HepG2 (cell line): ENCODE results near the gene RARA. TPM values are rescaled to one million over a fixed set of nuclear protein-coding genes. Genes with fewer than 3 reads are reported as not detected.
A peak's percentile ranks its signal among the peaks of the same experiment; 100 is the strongest.

ENCODE experiments used
- ATAD3A ChIP-seq: sonication (generic); formaldehyde crosslinking; IDR thresholded peaks from 2 replicates; pipeline ENCODE4 v1.4.0; 2020; ENCODE audit warnings: missing genetic modification reagents
- ATF1 ChIP-seq: IDR thresholded peaks from 2 replicates; pipeline ENCODE4 v1.6.1; 2016; ENCODE audit warnings: mild to moderate bottlenecking, control low read depth
- CCAR2 ChIP-seq: fragments of 200-400 bp; formaldehyde crosslinking; optimal IDR thresholded peaks from 2 replicates; pipeline ENCODE3; 2018; ENCODE audit warnings: low read depth, mild to moderate bottlenecking, low read length, moderate library complexity
- CEBPG ChIP-seq: IDR thresholded peaks from 2 replicates; pipeline ENCODE4 v1.6.1; 2016
- NONO ChIP-seq, 2 experiments: fragments of 450-650 bp in 1 of 2; sonication (generic) in 1 of 2; formaldehyde crosslinking in 1 of 2; IDR thresholded peaks in 1 of 2; conservative IDR thresholded peaks in 1 of 2; 2 replicates each; pipeline versions ENCODE4 v1.6.1 to v1.8.0; 2017 to 2022; ENCODE audit warnings: mild to moderate bottlenecking in 1 of 2, missing genetic modification reagents in 1 of 2, moderate library complexity in 1 of 2
- PAWR ChIP-seq: sonication (generic); formaldehyde crosslinking; IDR thresholded peaks from 2 replicates; pipeline ENCODE4 v1.4.0; 2020; ENCODE audit warnings: missing genetic modification reagents, mild to moderate bottlenecking, borderline replicate concordance
- PHF5A ChIP-seq: IDR thresholded peaks from one replicate; pipeline ENCODE4 v1.6.1; 2018; ENCODE audit warnings: low read depth, missing genetic modification reagents; ENCODE audit not compliant: unreplicated experiment
- RARA ChIP-seq: IDR thresholded peaks from 2 replicates; pipeline ENCODE4 v1.6.1; 2016; ENCODE audit warnings: missing genetic modification reagents, missing compliant biosample characterization
- SRSF9 ChIP-seq: fragments of 200-400 bp; formaldehyde crosslinking; IDR thresholded peaks from 2 replicates; pipeline ENCODE4 v1.6.1; 2018; ENCODE audit warnings: borderline replicate concordance, mild to moderate bottlenecking, low read depth, low read length; ENCODE audit not compliant: insufficient read depth, poor library complexity, severe bottlenecking
- TARDBP ChIP-seq: sonication (generic); formaldehyde crosslinking; IDR thresholded peaks from 2 replicates; pipeline ENCODE4 v1.8.0; 2022; ENCODE audit warnings: mild to moderate bottlenecking, missing genetic modification reagents
- ZFP41 ChIP-seq: sonication (generic); formaldehyde crosslinking; IDR thresholded peaks from 2 replicates; pipeline ENCODE4 v1.4.0; 2020; ENCODE audit warnings: mild to moderate bottlenecking, missing genetic modification reagents, borderline replicate concordance
- ZNF124 ChIP-seq: sonication (generic); formaldehyde crosslinking; IDR thresholded peaks from 2 replicates; pipeline ENCODE4 v1.4.0; 2020; ENCODE audit warnings: missing genetic modification reagents
- polyA plus RNA-seq, 8 experiments: library from polyadenylated mRNA; depleted of rRNA in 3 of 8; stranded (reverse) in 7 of 8; unstranded in 1 of 8; fragments of >200 nt; fragmentation: Illumina TruSeq in 4 of 8; extraction: Trizol in 4 of 8; gene quantifications; 2 replicates each; pipeline versions ENCODE4 v1.2.1 to v1.2.3, GENCODE V29; 2011 to 2016; ENCODE audit warnings: low read depth in 4 of 8, missing spikeins in 1 of 8, mixed read lengths in 1 of 8; ENCODE audit not compliant: insufficient read depth in 1 of 8
- total RNA-seq, 5 experiments: library from RNA; depleted of rRNA; stranded (reverse); fragments of >200 nt; fragmentation: Illumina TruSeq; extraction: Trizol; gene quantifications; 2 replicates each; pipeline ENCODE4 v1.2.3, GENCODE V29; 2016; ENCODE audit warnings: low read depth in 1 of 5
- TF ChIP-seq, protein P1 (sequence below): sonication (generic); formaldehyde crosslinking; IDR thresholded peaks from 2 replicates; pipeline ENCODE4 v1.5.0; 2020; ENCODE audit warnings: missing genetic modification reagents
- TF ChIP-seq, protein P2 (sequence below): IDR thresholded peaks from 2 replicates; pipeline ENCODE4 v1.6.1; 2016; ENCODE audit warnings: mild to moderate bottlenecking
- TF ChIP-seq, protein P3 (sequence below): sonication (generic); formaldehyde crosslinking; IDR thresholded peaks from 2 replicates; pipeline ENCODE4 v1.5.0; 2020; ENCODE audit warnings: missing genetic modification reagents, mild to moderate bottlenecking, borderline replicate concordance
- TF ChIP-seq, protein P4 (sequence below): fragments of 450-650 bp; IDR thresholded peaks from 2 replicates; pipeline ENCODE4 v1.6.1; 2016
- TF ChIP-seq, protein P5 (sequence below): sonication (generic); formaldehyde crosslinking; IDR thresholded peaks from 2 replicates; pipeline ENCODE4 v1.4.0; 2020; ENCODE audit warnings: missing genetic modification reagents

Gene RARA
- total and polyA plus RNA-seq, 2 of the 13 experiments (the other 11 are each of a cell fraction or from before 2014, with no cell fraction given) = 6.4 to 8.6 TPM

DNA sequence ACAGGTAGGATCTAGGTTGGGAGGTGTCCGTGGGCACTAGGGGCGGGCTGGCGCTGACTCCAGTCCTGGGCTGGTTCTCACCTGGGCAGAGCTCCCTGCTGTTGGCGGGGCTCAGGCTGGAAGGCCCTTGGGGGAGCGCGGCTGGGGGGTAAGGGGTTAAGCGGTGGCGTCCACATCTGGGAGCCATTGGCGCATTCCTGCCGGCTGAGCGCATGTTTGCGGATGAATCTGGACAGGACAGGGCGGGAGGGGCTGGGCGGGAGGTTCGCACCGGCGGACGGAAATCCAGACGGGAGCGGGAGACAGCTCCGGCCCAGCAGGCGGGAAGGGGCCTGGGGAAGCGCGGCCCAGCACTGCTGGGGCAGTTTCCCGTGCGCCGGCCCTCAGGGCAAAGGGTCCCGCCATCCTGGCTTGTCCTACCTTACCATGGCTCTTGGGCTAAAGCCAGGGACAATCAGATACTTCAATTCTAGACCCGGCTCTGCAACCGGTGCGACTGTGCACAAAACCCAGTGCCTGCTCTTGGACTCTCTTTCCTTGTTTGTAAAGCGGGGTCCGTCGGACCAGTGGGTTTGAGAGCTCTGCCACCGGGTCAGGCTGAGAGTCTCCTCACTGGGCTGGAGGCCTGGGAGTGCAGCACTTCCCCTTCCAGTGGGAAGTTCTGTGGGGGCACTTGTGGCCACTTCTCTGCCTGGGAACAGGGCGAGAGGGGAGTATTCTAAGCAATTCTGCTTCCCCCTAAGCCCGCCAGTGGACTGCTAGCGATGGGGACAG is 7.8 kb downstream of the RARA start (continued):
- no peak for TF ChIP-seq PHF5A (CRISPR knock-in tag)
- peak; percentile 72; the same call in 1 of the 2 replicates for TF ChIP-seq ZNF124
- TF ChIP-seq, protein P1, sequence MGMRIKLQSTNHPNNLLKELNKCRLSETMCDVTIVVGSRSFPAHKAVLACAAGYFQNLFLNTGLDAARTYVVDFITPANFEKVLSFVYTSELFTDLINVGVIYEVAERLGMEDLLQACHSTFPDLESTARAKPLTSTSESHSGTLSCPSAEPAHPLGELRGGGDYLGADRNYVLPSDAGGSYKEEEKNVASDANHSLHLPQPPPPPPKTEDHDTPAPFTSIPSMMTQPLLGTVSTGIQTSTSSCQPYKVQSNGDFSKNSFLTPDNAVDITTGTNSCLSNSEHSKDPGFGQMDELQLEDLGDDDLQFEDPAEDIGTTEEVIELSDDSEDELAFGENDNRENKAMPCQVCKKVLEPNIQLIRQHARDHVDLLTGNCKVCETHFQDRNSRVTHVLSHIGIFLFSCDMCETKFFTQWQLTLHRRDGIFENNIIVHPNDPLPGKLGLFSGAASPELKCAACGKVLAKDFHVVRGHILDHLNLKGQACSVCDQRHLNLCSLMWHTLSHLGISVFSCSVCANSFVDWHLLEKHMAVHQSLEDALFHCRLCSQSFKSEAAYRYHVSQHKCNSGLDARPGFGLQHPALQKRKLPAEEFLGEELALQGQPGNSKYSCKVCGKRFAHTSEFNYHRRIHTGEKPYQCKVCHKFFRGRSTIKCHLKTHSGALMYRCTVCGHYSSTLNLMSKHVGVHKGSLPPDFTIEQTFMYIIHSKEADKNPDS (CRISPR knock-in tag) = 0 out of 2 replicates have a peak, but pooled peaks have one; percentile 1
- TF ChIP-seq, protein P2, sequence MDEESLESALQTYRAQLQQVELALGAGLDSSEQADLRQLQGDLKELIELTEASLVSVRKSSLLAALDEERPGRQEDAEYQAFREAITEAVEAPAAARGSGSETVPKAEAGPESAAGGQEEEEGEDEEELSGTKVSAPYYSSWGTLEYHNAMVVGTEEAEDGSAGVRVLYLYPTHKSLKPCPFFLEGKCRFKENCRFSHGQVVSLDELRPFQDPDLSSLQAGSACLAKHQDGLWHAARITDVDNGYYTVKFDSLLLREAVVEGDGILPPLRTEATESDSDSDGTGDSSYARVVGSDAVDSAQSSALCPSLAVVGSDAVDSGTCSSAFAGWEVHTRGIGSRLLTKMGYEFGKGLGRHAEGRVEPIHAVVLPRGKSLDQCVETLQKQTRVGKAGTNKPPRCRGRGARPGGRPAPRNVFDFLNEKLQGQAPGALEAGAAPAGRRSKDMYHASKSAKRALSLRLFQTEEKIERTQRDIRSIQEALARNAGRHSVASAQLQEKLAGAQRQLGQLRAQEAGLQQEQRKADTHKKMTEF (CRISPR knock-in tag) = peak; percentile 75
- no peak for TF ChIP-seq SRSF9
- TF ChIP-seq PAWR (CRISPR knock-in tag) = no peak
- no peak for TF ChIP-seq CEBPG (CRISPR knock-in tag)
- TF ChIP-seq, protein P3, sequence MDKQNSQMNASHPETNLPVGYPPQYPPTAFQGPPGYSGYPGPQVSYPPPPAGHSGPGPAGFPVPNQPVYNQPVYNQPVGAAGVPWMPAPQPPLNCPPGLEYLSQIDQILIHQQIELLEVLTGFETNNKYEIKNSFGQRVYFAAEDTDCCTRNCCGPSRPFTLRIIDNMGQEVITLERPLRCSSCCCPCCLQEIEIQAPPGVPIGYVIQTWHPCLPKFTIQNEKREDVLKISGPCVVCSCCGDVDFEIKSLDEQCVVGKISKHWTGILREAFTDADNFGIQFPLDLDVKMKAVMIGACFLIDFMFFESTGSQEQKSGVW (CRISPR knock-in tag) = no peak
- TF ChIP-seq ZFP41 (CRISPR knock-in tag) = 0 out of 2 replicates have a peak, but pooled peaks have one; percentile 28
- TF ChIP-seq ATF1 (CRISPR knock-in tag) = no peak
- TF ChIP-seq CCAR2 = no peak
- TF ChIP-seq RARA (CRISPR knock-in tag) = peak; percentile 50; the same call in 1 of the 2 replicates
- TF ChIP-seq, protein P4, sequence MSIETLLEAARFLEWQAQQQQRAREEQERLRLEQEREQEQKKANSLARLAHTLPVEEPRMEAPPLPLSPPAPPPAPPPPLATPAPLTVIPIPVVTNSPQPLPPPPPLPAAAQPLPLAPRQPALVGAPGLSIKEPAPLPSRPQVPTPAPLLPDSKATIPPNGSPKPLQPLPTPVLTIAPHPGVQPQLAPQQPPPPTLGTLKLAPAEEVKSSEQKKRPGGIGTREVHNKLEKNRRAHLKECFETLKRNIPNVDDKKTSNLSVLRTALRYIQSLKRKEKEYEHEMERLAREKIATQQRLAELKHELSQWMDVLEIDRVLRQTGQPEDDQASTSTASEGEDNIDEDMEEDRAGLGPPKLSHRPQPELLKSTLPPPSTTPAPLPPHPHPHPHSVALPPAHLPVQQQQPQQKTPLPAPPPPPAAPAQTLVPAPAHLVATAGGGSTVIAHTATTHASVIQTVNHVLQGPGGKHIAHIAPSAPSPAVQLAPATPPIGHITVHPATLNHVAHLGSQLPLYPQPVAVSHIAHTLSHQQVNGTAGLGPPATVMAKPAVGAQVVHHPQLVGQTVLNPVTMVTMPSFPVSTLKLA = no peak
- no peak for TF ChIP-seq NONO (IDR thresholded peaks at IDR 0.05)
- TF ChIP-seq NONO (CRISPR knock-in tag; conservative IDR thresholded peaks at IDR 0.05) = 0 out of 2 replicates have a peak, but pooled peaks have one; percentile 49
- peak; percentile 24; the same call in 1 of the 2 replicates for TF ChIP-seq TARDBP (CRISPR knock-in tag)
- TF ChIP-seq, protein P5, sequence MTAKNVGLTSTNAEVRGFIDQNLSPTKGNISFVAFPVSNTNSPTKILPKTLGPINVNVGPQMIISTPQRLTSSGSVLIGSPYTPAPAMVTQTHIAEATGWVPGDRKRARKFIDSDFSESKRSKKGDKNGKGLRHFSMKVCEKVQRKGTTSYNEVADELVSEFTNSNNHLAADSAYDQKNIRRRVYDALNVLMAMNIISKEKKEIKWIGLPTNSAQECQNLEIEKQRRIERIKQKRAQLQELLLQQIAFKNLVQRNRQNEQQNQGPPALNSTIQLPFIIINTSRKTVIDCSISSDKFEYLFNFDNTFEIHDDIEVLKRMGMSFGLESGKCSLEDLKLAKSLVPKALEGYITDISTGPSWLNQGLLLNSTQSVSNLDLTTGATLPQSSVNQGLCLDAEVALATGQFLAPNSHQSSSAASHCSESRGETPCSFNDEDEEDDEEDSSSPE (CRISPR knock-in tag) = peak; percentile 94
- no peak for TF ChIP-seq ATAD3A
